Raji (cell line): ENCODE results near the gene KCNG2.

Experiments used
- POLR2A ChIP-seq: IDR thresholded peaks from 2 replicates; pipeline ENCODE4 v1.6.1; 2011; ENCODE audit warnings: low read depth, low read length, control low read depth; ENCODE audit not compliant: insufficient read depth

Gene KCNG2

GRCh38 chr18:79789901-79790890 lies 7.5 kb upstream of the KCNG2 start:
- no peak for TF ChIP-seq POLR2A

GRCh38 chr18:79790996-79791972 lies 6.5 kb upstream of the KCNG2 start:
- no peak for TF ChIP-seq POLR2A

- TF ChIP-seq POLR2A = no peak
Observed at GRCh38 chr18:79792096-79792987, 5.4 kb upstream of the KCNG2 start.

GRCh38 chr18:79792988-79793355 lies 4.8 kb upstream of the KCNG2 start:
- TF ChIP-seq POLR2A = no peak

GRCh38 chr18:79794846-79795245 lies 2.9 kb upstream of the KCNG2 start:
- no peak for TF ChIP-seq POLR2A

GRCh38 chr18:79795446-79795845 lies 2.3 kb upstream of the KCNG2 start:
- no peak for TF ChIP-seq POLR2A

- no peak for TF ChIP-seq POLR2A
Observed at GRCh38 chr18:79796016-79796415, 1.7 kb upstream of the KCNG2 start.

GRCh38 chr18:79796531-79797405 lies 970 bp upstream of the KCNG2 start:
- TF ChIP-seq POLR2A = no peak

- no peak for TF ChIP-seq POLR2A
Observed at GRCh38 chr18:79798346-79798998, 734 bp downstream of the KCNG2 start.

GRCh38 chr18:79798999-79799370 lies 1.2 kb downstream of the KCNG2 start:
- no peak for TF ChIP-seq POLR2A

- TF ChIP-seq POLR2A = no peak
Observed at GRCh38 chr18:79799619-79800370, 2.1 kb downstream of the KCNG2 start.

GRCh38 chr18:79800371-79801180 lies 2.8 kb downstream of the KCNG2 start:
- TF ChIP-seq POLR2A = no peak
